Tibial artery (tissue), 4 donors: Measurements from ENCODE around the gene GAGE10.
"Not testable (repeated sequence)": the region's sequence is repeated elsewhere in the genome, so short reads cannot be mapped to it uniquely, and the experiment has no call there.

Experiments used
- DNase-seq, 2 donors: peaks; one replicate each; pipeline ENCODE4 v3.0.0-alpha.2; 2019
- H3K27ac ChIP-seq, 2 donors: fragments of 200-600 bp; sonication (generic) in 1 of 2; 1 replicate in 1 of 2; 2 replicates in 1 of 2; pipeline ENCODE4 v1.5.1; 2018 to 2019; ENCODE audit warnings: mild to moderate bottlenecking in 1 of 2
- H3K27me3 ChIP-seq, 2 donors: fragments of 200-600 bp; sonication (generic) in 1 of 2; one replicate each; pipeline versions ENCODE4 v1.5.1 to v1.6.0; 2016 to 2019
- H3K36me3 ChIP-seq, 3 donors: fragments of 200-600 bp; sonication (generic) in 2 of 3; one replicate each; pipeline ENCODE4 v1.5.1; 2016 to 2019; ENCODE audit warnings: mild to moderate bottlenecking in 2 of 3
- H3K4me1 ChIP-seq, 4 donors: fragments of 200-600 bp; sonication (generic) in 2 of 4; 1 replicate in 3 of 4; 2 replicates in 1 of 4; pipeline ENCODE4 v1.5.1; 2016 to 2019
- H3K4me3 ChIP-seq, 2 donors: fragments of 200-600 bp; sonication (generic) in 1 of 2; 1 replicate in 1 of 2; 2 replicates in 1 of 2; pipeline ENCODE4 v1.5.1; 2018 to 2019; ENCODE audit warnings: mild to moderate bottlenecking in 2 of 2
- H3K9me3 ChIP-seq, 3 donors: fragments of 200-600 bp; sonication (generic) in 1 of 3; one replicate each; pipeline ENCODE4 v1.5.1; 2016 to 2019
- CTCF ChIP-seq, 2 experiments: fragments of 200-600 bp in 1 of 2; fragments of 450-650 bp in 1 of 2; IDR thresholded peaks; one replicate each; pipeline ENCODE4 v1.5.1; 2017 to 2019; ENCODE audit warnings: antibody characterized with exemption in 2 of 2, mild to moderate bottlenecking in 1 of 2, moderate library complexity in 1 of 2
- intact Hi-C: fragments of 100-400 bp; cut with DNase I; formaldehyde crosslinking; loops from one replicate; pipeline ENCODE4 v1.15.0; 2023; ENCODE audit warnings: low total_unique reads

The GAGE10 gene

GRCh38 chrX:49287665-49288064 is 15.8 kb upstream of the GAGE10 start:
- intact Hi-C loops: no loop called here
- no peak overlapping the region for H3K27ac ChIP-seq

GRCh38 chrX:49290215-49290614 is 13.2 kb upstream of the GAGE10 start:
- no peaks in the 10 kb centered on the region for H3K27me3 ChIP-seq
- H3K4me1 ChIP-seq: no peaks in the 10 kb centered on the region
- intact Hi-C loops: no loop called here
- H3K27ac ChIP-seq: no peak overlapping the region
- no peak for TF ChIP-seq CTCF (IDR thresholded peaks at IDR 0.05)
- no peak overlapping the region for H3K4me3 ChIP-seq
- H3K36me3 ChIP-seq: peaks cover 0 to 8% (median 4%) of the 10 kb centered on the region in 3 donors
- no peak for DNase-seq
- no peaks in the 10 kb centered on the region for H3K9me3 ChIP-seq

More at GRCh38 chrX:49287665-49288064, 15.8 kb upstream of the GAGE10 start:
- Histone ChIP-seq H3K4me1 (no peaks in the 10 kb centered on the region), H3K36me3 (peaks cover 0 to 8% (median 4%) of the 10 kb centered on the region in 3 donors), H3K4me3 (no peak overlapping the region), H3K27me3 (no peaks in the 10 kb centered on the region), H3K9me3 (no peaks in the 10 kb centered on the region)
- no peak for DNase-seq
- no peak for TF ChIP-seq CTCF (IDR thresholded peaks at IDR 0.05)

- TF ChIP-seq CTCF (IDR thresholded peaks at IDR 0.05): peak; percentile 45 to 52
- Histone ChIP-seq H3K4me3 (no peak overlapping the region), H3K4me1 (no peaks in the 10 kb centered on the region), H3K9me3 (no peaks in the 10 kb centered on the region), H3K36me3 (no peaks in the 10 kb centered on the region), H3K27ac (no peak overlapping the region), H3K27me3 (no peaks in the 10 kb centered on the region)
- peak in 1 of 2 donors; percentile 70 for DNase-seq
- intact Hi-C loops: no loop called here
Measured at GRCh38 chrX:49291615-49292337, 11.7 kb upstream of the GAGE10 start.

- TF ChIP-seq CTCF (IDR thresholded peaks at IDR 0.05): no peak
- no peak for DNase-seq
- no peaks in the 10 kb centered on the region for H3K27me3 ChIP-seq
- H3K4me1 ChIP-seq: no peaks in the 10 kb centered on the region
- no peak overlapping the region for H3K4me3 ChIP-seq
- no peaks in the 10 kb centered on the region for H3K36me3 ChIP-seq
- no peak overlapping the region for H3K27ac ChIP-seq
- no peaks in the 10 kb centered on the region for H3K9me3 ChIP-seq
- intact Hi-C loops: no loop called here
Measured at GRCh38 chrX:49292400-49293362, 10.8 kb upstream of the GAGE10 start.

- intact Hi-C loops, H3K36me3 ChIP-seq: not testable (repeated sequence)
Measured at GRCh38 chrX:49299293-49299692, 4.2 kb upstream of the GAGE10 start.

GRCh38 chrX:49300703-49301102 is 2.7 kb upstream of the GAGE10 start:
- DNase-seq: no peak
- Histone ChIP-seq H3K4me1 (no peaks in the 10 kb centered on the region), H3K27ac (no peak overlapping the region), H3K36me3 (no peaks in the 10 kb centered on the region), H3K27me3 (no peaks in the 10 kb centered on the region), H3K4me3 (no peak overlapping the region), H3K9me3 (no peaks in the 10 kb centered on the region)
- intact Hi-C loops: no loop called here
- TF ChIP-seq CTCF (IDR thresholded peaks at IDR 0.05): no peak

More at GRCh38 chrX:49299293-49299692, 4.2 kb upstream of the GAGE10 start:
- not testable (repeated sequence) for H3K4me1 ChIP-seq, H3K4me3 ChIP-seq, DNase-seq, H3K27ac ChIP-seq, H3K27me3 ChIP-seq, H3K9me3 ChIP-seq

GRCh38 chrX:49307775-49308174 is 4.3 kb downstream of the GAGE10 start:
- H3K36me3 ChIP-seq, H3K4me3 ChIP-seq, H3K27me3 ChIP-seq, DNase-seq, H3K27ac ChIP-seq, H3K9me3 ChIP-seq, intact Hi-C loops: not testable (repeated sequence)
- H3K4me1 ChIP-seq: peaks cover 0 to 16% (median 7%) of the 10 kb centered on the region in 4 donors
